GM19035 (cell line): Measurements from ENCODE around the gene AGGF1.
"Not testable (repeated sequence)": the region's sequence is repeated elsewhere in the genome, so short reads cannot be mapped to it uniquely, and the experiment has no call there.

ENCODE experiments used
- ATAC-seq: cut with Tn5 transposase; IDR thresholded peaks from one replicate; pipeline ENCODE4 v1.9.1; 2021; ENCODE audit not compliant: unreplicated experiment

AGGF1 gene

GRCh38 chr5:77030097-77031071 lies at the start of gene AGGF1:
AGGF1 (plus strand) TSS chr5:77030404; CDS start chr5:77030767, 363 bp downstream.
- ATAC-seq, result peak; percentile 96

- ATAC-seq, result no peak
Measured at GRCh38 chr5:76980518-76981144, 49.6 kb upstream of the AGGF1 start.

- no peak for ATAC-seq
Measured at GRCh38 chr5:76982450-76982849, 47.8 kb upstream of the AGGF1 start.

- no peak for ATAC-seq
Measured at GRCh38 chr5:76983468-76983867, 46.7 kb upstream of the AGGF1 start.

- ATAC-seq, result no peak
Measured at GRCh38 chr5:76986825-76987526, 43.2 kb upstream of the AGGF1 start.

- ATAC-seq, result no peak
Measured at GRCh38 chr5:76990899-76991459, 39.2 kb upstream of the AGGF1 start.

GRCh38 chr5:76993436-76993835 lies 36.8 kb upstream of the AGGF1 start:
- not testable (repeated sequence) for ATAC-seq

- no peak for ATAC-seq
Measured at GRCh38 chr5:76994337-76994736, 35.9 kb upstream of the AGGF1 start.

- not testable (repeated sequence) for ATAC-seq
Measured at GRCh38 chr5:76998251-76998650, 32.0 kb upstream of the AGGF1 start.

GRCh38 chr5:76999451-76999850 lies 30.8 kb upstream of the AGGF1 start:
- no peak for ATAC-seq

- no peak for ATAC-seq
Measured at GRCh38 chr5:77003246-77003645, 27.0 kb upstream of the AGGF1 start.

- no peak for ATAC-seq
Measured at GRCh38 chr5:77006124-77006523, 24.1 kb upstream of the AGGF1 start.

- ATAC-seq, result no peak
Measured at GRCh38 chr5:77008413-77008812, 21.8 kb upstream of the AGGF1 start.

GRCh38 chr5:77010243-77010642 lies 20.0 kb upstream of the AGGF1 start:
- ATAC-seq, result no peak

GRCh38 chr5:77011498-77011897 lies 18.7 kb upstream of the AGGF1 start:
- ATAC-seq, result no peak

- no peak for ATAC-seq
Measured at GRCh38 chr5:77012601-77013000, 17.6 kb upstream of the AGGF1 start.

GRCh38 chr5:77015938-77016569 lies 14.2 kb upstream of the AGGF1 start:
- ATAC-seq, result no peak

GRCh38 chr5:77016962-77017361 lies 13.2 kb upstream of the AGGF1 start:
- ATAC-seq, result no peak

- no peak for ATAC-seq
Measured at GRCh38 chr5:77017668-77018067, 12.5 kb upstream of the AGGF1 start.

- no peak for ATAC-seq
Measured at GRCh38 chr5:77022511-77023417, 7.4 kb upstream of the AGGF1 start.
